ENCODE measurements around the gene HCFC1R1. TPM values are rescaled to one million over a fixed set of nuclear protein-coding genes. Genes with fewer than 3 reads are reported as not detected.

Gene HCFC1R1
- total RNA-seq, 3 donors from 2014 or later (not counting 1 experiment from before 2014, with no cell fraction given), result 15.4 to 21.8 (median 16.0) TPM

DNA sequence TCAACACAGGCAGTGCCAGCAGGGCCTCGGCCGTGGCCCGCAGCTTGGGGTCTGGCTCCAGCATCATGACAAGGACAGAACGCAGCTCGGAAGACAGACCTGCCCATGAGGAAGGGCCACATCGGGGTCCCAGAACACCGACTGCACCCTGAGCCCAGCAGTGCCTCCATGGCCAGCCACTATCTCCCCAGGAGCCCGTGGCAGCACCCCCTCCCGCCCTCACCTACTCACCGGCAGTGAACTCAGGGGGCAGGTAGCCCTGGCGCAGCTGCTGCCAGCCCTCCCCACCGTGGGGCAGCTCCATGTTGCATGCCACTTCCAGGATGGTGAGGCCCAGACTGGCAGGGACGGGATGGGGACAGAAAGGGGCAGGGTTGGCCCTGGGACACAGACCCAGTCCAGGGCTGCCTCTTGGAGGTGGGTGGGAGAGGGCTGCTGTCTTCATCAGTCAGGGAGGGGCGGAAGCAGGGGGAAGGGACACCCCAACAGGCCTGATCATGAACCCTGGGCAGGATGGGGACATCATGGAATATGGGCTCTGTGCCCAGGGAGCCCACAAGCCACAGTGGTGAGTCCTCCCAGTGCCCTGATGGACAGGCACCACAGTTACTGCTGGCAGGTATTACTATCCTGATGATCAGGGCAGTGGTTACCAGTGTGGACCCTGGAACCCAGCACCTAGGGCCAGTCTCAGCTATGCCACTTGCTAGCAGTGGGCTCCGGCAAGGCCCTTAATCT is 49.3 kb downstream of the HCFC1R1 start:
- Histone ChIP-seq H3K4me3 (ENCODE audit: low read length) (no peak overlapping the region), H3K9me3 (ENCODE audit: control insufficient read depth, insufficient read depth, low read length) (no peaks in the 10 kb centered on the region), H3K36me3 (ENCODE audit: control insufficient read depth, insufficient read depth, low read length) (no peaks in the 10 kb centered on the region), H3K27me3 (ENCODE audit: control insufficient read depth, insufficient read depth, low read length) (no peaks in the 10 kb centered on the region), H3K27ac (ENCODE audit: low read length) (no peak overlapping the region), H3K4me1 (ENCODE audit: control insufficient read depth, insufficient read depth, low read length) (peaks cover 17% of the 10 kb centered on the region)
- no peak for ATAC-seq
- Mint-ChIP-seq H3K36me3 (no peaks in the 10 kb centered on the region), H3K27me3 (ENCODE audit: low read depth in 2 of 2) (no peaks in the 10 kb centered on the region), H3K27ac (no peak overlapping the region), H3K4me3 (no peak overlapping the region), H3K4me1 (peaks cover 0 to 8% of the 10 kb centered on the region in 2 donors), H3K9me3 (no peaks in the 10 kb centered on the region)
- intact Hi-C loops (cut with micrococcal nuclease), result no loop called here
- TF ChIP-seq, protein P1, sequence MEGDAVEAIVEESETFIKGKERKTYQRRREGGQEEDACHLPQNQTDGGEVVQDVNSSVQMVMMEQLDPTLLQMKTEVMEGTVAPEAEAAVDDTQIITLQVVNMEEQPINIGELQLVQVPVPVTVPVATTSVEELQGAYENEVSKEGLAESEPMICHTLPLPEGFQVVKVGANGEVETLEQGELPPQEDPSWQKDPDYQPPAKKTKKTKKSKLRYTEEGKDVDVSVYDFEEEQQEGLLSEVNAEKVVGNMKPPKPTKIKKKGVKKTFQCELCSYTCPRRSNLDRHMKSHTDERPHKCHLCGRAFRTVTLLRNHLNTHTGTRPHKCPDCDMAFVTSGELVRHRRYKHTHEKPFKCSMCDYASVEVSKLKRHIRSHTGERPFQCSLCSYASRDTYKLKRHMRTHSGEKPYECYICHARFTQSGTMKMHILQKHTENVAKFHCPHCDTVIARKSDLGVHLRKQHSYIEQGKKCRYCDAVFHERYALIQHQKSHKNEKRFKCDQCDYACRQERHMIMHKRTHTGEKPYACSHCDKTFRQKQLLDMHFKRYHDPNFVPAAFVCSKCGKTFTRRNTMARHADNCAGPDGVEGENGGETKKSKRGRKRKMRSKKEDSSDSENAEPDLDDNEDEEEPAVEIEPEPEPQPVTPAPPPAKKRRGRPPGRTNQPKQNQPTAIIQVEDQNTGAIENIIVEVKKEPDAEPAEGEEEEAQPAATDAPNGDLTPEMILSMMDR (IDR thresholded peaks at IDR 0.05), result no peak
- no peak for DNase-seq
- 95% methylated on average over 15 of the region's 15 CpGs for WGBS (ENCODE audit: insufficient coverage)

DNA sequence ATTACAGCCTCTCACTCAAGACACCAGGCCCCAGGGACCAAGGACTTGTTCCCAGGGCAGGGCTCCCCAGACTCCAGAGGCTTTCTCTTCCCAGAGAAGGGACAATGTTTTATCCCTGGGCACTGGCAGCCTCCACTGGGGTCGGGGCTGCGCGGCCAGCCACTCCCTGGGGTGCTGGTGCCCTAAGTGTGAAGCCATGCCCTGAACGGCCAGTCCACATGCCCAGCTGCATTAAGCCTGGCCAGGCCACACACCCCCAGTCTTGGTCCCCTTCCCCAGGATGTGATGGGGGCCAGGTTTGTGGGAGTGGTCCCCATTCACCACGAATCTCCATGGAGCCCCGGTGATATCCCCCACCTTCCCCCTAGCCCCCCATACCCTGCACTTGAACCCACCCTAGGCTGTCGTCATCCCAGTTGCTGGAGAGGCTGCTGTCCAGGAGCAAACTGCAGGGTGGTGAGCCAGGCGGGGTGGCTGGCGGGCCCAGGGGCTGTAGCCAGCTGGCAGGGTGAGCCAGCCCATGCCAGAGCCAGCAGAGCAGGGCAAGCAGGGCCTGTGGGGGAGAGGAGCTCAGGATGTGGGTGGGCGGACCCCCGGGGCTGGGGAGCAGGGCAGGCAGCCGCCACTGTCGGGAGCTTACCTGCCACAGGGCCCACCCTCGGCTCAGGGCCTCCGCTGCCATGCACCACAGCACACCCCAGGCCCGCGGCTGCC is 50.0 kb downstream of the HCFC1R1 start:
- Mint-ChIP-seq H3K27me3 (ENCODE audit: low read depth in 2 of 2) (no peaks in the 10 kb centered on the region), H3K27ac (no peak overlapping the region), H3K36me3 (no peaks in the 10 kb centered on the region), H3K9me3 (no peaks in the 10 kb centered on the region), H3K4me3 (no peak overlapping the region), H3K4me1 (peaks cover under 1 to 8% of the 10 kb centered on the region in 2 donors)
- DNase-seq (no peak), ATAC-seq (no peak)
- TF ChIP-seq, protein P1 (IDR thresholded peaks at IDR 0.05), result no peak
- Histone ChIP-seq H3K4me3 (ENCODE audit: low read length) (no peak overlapping the region), H3K27ac (ENCODE audit: low read length) (no peak overlapping the region), H3K27me3 (ENCODE audit: control insufficient read depth, insufficient read depth, low read length) (peaks cover 1% of the 10 kb centered on the region), H3K9me3 (ENCODE audit: control insufficient read depth, insufficient read depth, low read length) (no peaks in the 10 kb centered on the region), H3K36me3 (ENCODE audit: control insufficient read depth, insufficient read depth, low read length) (no peaks in the 10 kb centered on the region), H3K4me1 (ENCODE audit: control insufficient read depth, insufficient read depth, low read length) (peaks cover 18% of the 10 kb centered on the region)
- intact Hi-C loops (cut with micrococcal nuclease), result no loop called here
- 89% methylated on average over 17 of the region's 17 CpGs for WGBS (ENCODE audit: insufficient coverage)

DNA sequence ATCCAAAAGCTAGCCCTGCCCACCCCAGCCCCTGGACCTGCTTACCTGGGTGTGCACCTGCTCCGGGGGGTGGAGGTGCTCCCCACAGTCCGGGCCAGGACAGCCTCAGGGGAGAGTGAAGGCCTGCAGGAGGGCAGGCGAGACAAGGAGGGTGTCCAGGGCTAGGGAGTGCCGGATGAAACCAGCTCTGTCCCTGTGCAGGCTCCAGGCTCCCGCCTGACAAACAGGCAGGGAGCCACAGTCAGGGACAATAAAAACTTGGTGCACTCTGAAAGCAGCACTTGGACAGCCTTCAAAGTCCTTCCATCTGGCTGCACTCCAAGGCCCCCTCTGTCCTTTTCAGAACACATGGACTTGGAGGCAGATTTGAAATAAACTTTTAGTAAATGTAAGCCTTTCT is 50.6 kb downstream of the HCFC1R1 start:
- WGBS (ENCODE audit: insufficient coverage), result 93% methylated on average over 5 of the region's 5 CpGs
- ATAC-seq, result no peak
- Mint-ChIP-seq H3K27me3 (ENCODE audit: low read depth in 2 of 2) (peaks cover 3 to 5% of the 10 kb centered on the region in 2 donors), H3K27ac (no peak overlapping the region), H3K4me3 (no peak overlapping the region), H3K4me1 (peaks cover 7 to 15% of the 10 kb centered on the region in 2 donors), H3K36me3 (no peaks in the 10 kb centered on the region), H3K9me3 (no peaks in the 10 kb centered on the region)
- Histone ChIP-seq H3K27me3 (ENCODE audit: control insufficient read depth, insufficient read depth, low read length) (peaks cover 8% of the 10 kb centered on the region), H3K9me3 (ENCODE audit: control insufficient read depth, insufficient read depth, low read length) (no peaks in the 10 kb centered on the region), H3K4me1 (ENCODE audit: control insufficient read depth, insufficient read depth, low read length) (peaks cover 25% of the 10 kb centered on the region), H3K27ac (ENCODE audit: low read length) (no peak overlapping the region), H3K4me3 (ENCODE audit: low read length) (no peak overlapping the region), H3K36me3 (ENCODE audit: control insufficient read depth, insufficient read depth, low read length) (no peaks in the 10 kb centered on the region)
- TF ChIP-seq, protein P1 (IDR thresholded peaks at IDR 0.05), result no peak
- DNase-seq, result no peak
- intact Hi-C loops (cut with micrococcal nuclease), result no loop called here

Other genes starting within 250 kb of the HCFC1R1 start
- 100 to 1,000 TPM; 146 to 207 (median 161) TPM for gene ELOB, start 246.7 kb downstream of the HCFC1R1 start, total RNA-seq
- under 1 TPM; 0.20 to 0.63 (median 0.54) TPM for gene PRSS33, start 236.4 kb downstream of the HCFC1R1 start, total RNA-seq
- gene PRSS41, start 225.5 kb downstream of the HCFC1R1 start, total RNA-seq, result under 1 TPM in 1 of 3 donors, not detected in 2; 0.33 TPM
- gene PRSS21, start 206.7 kb downstream of the HCFC1R1 start, total RNA-seq, result 1 to 10 TPM in 1 of 3 donors, under 1 TPM in 1, not detected in 1; 0.64 to 6.6 TPM
- 1 to 10 TPM in 2 of 3 donors, under 1 TPM in 1; 0.78 to 1.5 (median 1.1) TPM for gene ZG16B, start 193.6 kb downstream of the HCFC1R1 start, total RNA-seq
- gene PRSS22, start 165.8 kb downstream of the HCFC1R1 start, total RNA-seq, result 1 to 10 TPM; 1.5 to 7.7 (median 3.3) TPM
- 10 to 100 TPM; 12.0 to 12.7 (median 12.6) TPM for gene FLYWCH2, start 140.7 kb downstream of the HCFC1R1 start, total RNA-seq
- 100 to 1,000 TPM in 2 of 3 donors, 10 to 100 TPM in 1; 85.1 to 148 (median 130) TPM for gene FLYWCH1, start 112.0 kb downstream of the HCFC1R1 start, total RNA-seq
- under 1 TPM in 1 of 3 donors, not detected in 2; 0.16 TPM for gene KREMEN2, start 59.7 kb downstream of the HCFC1R1 start, total RNA-seq
- 1 to 10 TPM; 2.9 to 4.4 (median 3.5) TPM for gene PAQR4, start 54.6 kb downstream of the HCFC1R1 start, total RNA-seq
- 1 to 10 TPM; 2.6 to 5.9 (median 3.5) TPM for gene PKMYT1, start 43.5 kb downstream of the HCFC1R1 start, total RNA-seq
- under 1 TPM in 2 of 3 donors, not detected in 1; 0.34 to 0.35 TPM for gene CLDN9, start 11.0 kb downstream of the HCFC1R1 start, total RNA-seq
- gene CLDN6, start 5.8 kb downstream of the HCFC1R1 start, total RNA-seq, result not detected
- gene TNFRSF12A, start 3.6 kb downstream of the HCFC1R1 start, total RNA-seq, result 1 to 10 TPM; 2.4 to 3.7 (median 3.1) TPM
- 10 to 100 TPM; 17.1 to 21.5 (median 17.2) TPM for gene THOC6, start 93 bp upstream of the HCFC1R1 start, total RNA-seq
- gene BICDL2, start 13.0 kb upstream of the HCFC1R1 start, total RNA-seq, result not detected
- 10 to 100 TPM in 1 of 3 donors, 1 to 10 TPM in 2; 2.0 to 62.2 (median 5.6) TPM for gene MMP25, start 22.6 kb upstream of the HCFC1R1 start, total RNA-seq
- 100 to 1,000 TPM; 305 to 562 (median 319) TPM for gene IL32, start 41.7 kb upstream of the HCFC1R1 start, total RNA-seq
- gene ZSCAN10, start 75.4 kb upstream of the HCFC1R1 start, total RNA-seq, result under 1 TPM; 0.65 to 0.96 (median 0.77) TPM
- under 1 TPM in 1 of 3 donors, not detected in 2; 0.16 TPM for gene ZNF205, start 88.6 kb upstream of the HCFC1R1 start, total RNA-seq
- 1 to 10 TPM; 4.8 to 6.8 (median 5.1) TPM for gene ZNF213, start 111.1 kb upstream of the HCFC1R1 start, total RNA-seq
- not detected for gene OR1F1, start 164.3 kb upstream of the HCFC1R1 start, total RNA-seq
- 10 to 100 TPM in 1 of 3 donors, 1 to 10 TPM in 2; 5.3 to 10.9 (median 5.6) TPM for gene ZNF200, start 211.2 kb upstream of the HCFC1R1 start, total RNA-seq
- gene MEFV, start 232.7 kb upstream of the HCFC1R1 start, total RNA-seq, result 1 to 10 TPM; 2.4 to 6.2 (median 5.4) TPM

Data from natural killer cell (primary cell).